SU-DHL-6 (cell line): ENCODE results near the gene TRIM17.

Source experiments
- H2AFZ ChIP-seq: fragments of 200-600 bp; sonication (generic); 2 replicates; pipeline ENCODE4 v1.6.1; 2014; ENCODE audit warnings: low read depth, mild to moderate bottlenecking, moderate library complexity, mixed read lengths, antibody characterized with exemption, low read length; ENCODE audit not compliant: severe bottlenecking
- H3F3A ChIP-seq: fragments of 200-600 bp; shearing (Covaris generic); 2 replicates; pipeline ENCODE4 v1.6.0; 2016; ENCODE audit warnings: antibody characterized with exemption, mild to moderate bottlenecking; ENCODE audit not compliant: insufficient read depth
- H3K27ac ChIP-seq: fragments of 200-600 bp; sonication (generic); 2 replicates; pipeline ENCODE4 v1.5.1; 2016; ENCODE audit warnings: low read depth, mild to moderate bottlenecking, low read length, moderate library complexity, mixed read lengths
- H3K27me3 ChIP-seq: fragments of 200-600 bp; sonication (generic), shearing (Covaris generic); 2 replicates; pipeline ENCODE4 v1.6.0; 2014; ENCODE audit warnings: mild to moderate bottlenecking, low read length
- H3K36me3 ChIP-seq: fragments of 200-600 bp; sonication (generic); 2 replicates; pipeline ENCODE4 v1.6.1; 2014; ENCODE audit warnings: mild to moderate bottlenecking, low read length, mixed read lengths
- H3K4me2 ChIP-seq: fragments of 300-600, 200-600 bp; shearing (Covaris generic), sonication (generic); 2 replicates; pipeline ENCODE4 v1.6.0; 2014; ENCODE audit warnings: low read length, low read depth, mild to moderate bottlenecking; ENCODE audit not compliant: poor library complexity, severe bottlenecking
- H3K4me3 ChIP-seq: fragments of 200-600 bp; sonication (generic); 2 replicates; pipeline ENCODE4 v1.5.1; 2014; ENCODE audit warnings: antibody characterized with exemption, low read length, mild to moderate bottlenecking, mixed read lengths; ENCODE audit not compliant: insufficient read depth, poor library complexity, severe bottlenecking
- H3K79me2 ChIP-seq: fragments of 200-600 bp; sonication (generic); 2 replicates; pipeline ENCODE4 v1.6.1; 2014; ENCODE audit warnings: mild to moderate bottlenecking, low read length, moderate library complexity; ENCODE audit not compliant: insufficient read depth
- H3K9ac ChIP-seq: fragments of 200-600 bp; sonication (generic); 2 replicates; pipeline ENCODE4 v1.7.0; 2014; ENCODE audit warnings: mild to moderate bottlenecking, low read length
- H3K9me2 ChIP-seq: fragments of 200-600 bp; sonication (generic); replicated peaks from 2 replicates; pipeline ENCODE4 v1.6.1; 2014; ENCODE audit warnings: low read length; ENCODE audit not compliant: insufficient read depth
- H3K9me3 ChIP-seq: fragments of 200-600 bp; sonication (generic); 2 replicates; pipeline ENCODE4 v1.6.1; 2014; ENCODE audit warnings: low read length, mixed read lengths; ENCODE audit not compliant: insufficient read depth
- H4K20me1 ChIP-seq: fragments of 200-600 bp; sonication (generic); 2 replicates; pipeline ENCODE4 v1.6.1; 2014; ENCODE audit warnings: low read depth, mild to moderate bottlenecking, antibody characterized with exemption, low read length, moderate library complexity, mixed read lengths
- EZH2phosphoT487 ChIP-seq: fragments of 200-600 bp; sonication (generic), shearing (Covaris generic); conservative IDR thresholded peaks from 2 replicates; pipeline ENCODE4 v1.6.1; 2018; ENCODE audit warnings: mild to moderate bottlenecking, antibody characterized with exemption, low read length, moderate library complexity, mixed read lengths
- TF ChIP-seq, protein P1 (sequence below): fragments of 200-600 bp; sonication (generic); IDR thresholded peaks from one replicate; pipeline ENCODE4 v1.5.1; 2017; ENCODE audit warnings: antibody characterized with exemption, mild to moderate bottlenecking, low read length, moderate library complexity; ENCODE audit not compliant: insufficient read depth, poor library complexity, severe bottlenecking

The TRIM17 gene

DNA sequence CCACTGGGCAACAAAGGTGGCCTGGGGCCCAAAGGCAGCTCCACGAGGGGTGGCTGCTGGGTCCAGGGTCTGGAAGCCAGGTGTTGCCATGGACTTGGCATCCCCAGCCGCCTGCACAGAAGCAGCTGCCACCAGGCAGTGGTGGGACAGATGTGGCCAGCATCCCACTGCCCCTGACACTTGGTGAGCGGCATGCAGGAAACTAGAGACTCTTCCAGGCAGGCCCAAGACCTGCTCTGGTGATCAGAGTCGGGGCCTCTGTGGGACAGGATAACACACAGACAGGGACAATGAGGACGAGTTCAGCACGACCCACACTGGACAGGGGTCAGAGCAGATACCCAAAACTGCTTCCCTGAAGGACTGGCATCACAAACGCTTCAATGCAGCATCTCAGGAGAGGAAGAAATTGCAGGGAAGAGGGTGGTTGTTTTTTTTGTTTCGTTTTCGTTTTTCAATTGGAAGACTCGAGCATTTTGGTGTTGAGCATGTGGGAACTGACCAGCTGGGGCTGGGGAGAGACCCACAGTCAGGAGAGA, 36.4 kb upstream of the TRIM17 start:
- no peaks in the 10 kb centered on the region for H3F3A ChIP-seq
- no peaks in the 10 kb centered on the region for H3K36me3 ChIP-seq
- no peak for TF ChIP-seq EZH2phosphoT487
- TF ChIP-seq, protein P1, sequence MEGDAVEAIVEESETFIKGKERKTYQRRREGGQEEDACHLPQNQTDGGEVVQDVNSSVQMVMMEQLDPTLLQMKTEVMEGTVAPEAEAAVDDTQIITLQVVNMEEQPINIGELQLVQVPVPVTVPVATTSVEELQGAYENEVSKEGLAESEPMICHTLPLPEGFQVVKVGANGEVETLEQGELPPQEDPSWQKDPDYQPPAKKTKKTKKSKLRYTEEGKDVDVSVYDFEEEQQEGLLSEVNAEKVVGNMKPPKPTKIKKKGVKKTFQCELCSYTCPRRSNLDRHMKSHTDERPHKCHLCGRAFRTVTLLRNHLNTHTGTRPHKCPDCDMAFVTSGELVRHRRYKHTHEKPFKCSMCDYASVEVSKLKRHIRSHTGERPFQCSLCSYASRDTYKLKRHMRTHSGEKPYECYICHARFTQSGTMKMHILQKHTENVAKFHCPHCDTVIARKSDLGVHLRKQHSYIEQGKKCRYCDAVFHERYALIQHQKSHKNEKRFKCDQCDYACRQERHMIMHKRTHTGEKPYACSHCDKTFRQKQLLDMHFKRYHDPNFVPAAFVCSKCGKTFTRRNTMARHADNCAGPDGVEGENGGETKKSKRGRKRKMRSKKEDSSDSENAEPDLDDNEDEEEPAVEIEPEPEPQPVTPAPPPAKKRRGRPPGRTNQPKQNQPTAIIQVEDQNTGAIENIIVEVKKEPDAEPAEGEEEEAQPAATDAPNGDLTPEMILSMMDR: no peak
- no peak overlapping the region for H3K4me3 ChIP-seq
- H4K20me1 ChIP-seq: no peaks in the 10 kb centered on the region
- H2AFZ ChIP-seq: no peak overlapping the region
- H3K9ac ChIP-seq: no peak overlapping the region
- no peaks in the 10 kb centered on the region for H3K79me2 ChIP-seq
- H3K9me3 ChIP-seq: no peaks in the 10 kb centered on the region
- no peaks in the 10 kb centered on the region for H3K27me3 ChIP-seq
- H3K4me2 ChIP-seq: no peak overlapping the region
- no peaks in the 10 kb centered on the region for H3K9me2 ChIP-seq
- no peak overlapping the region for H3K27ac ChIP-seq

DNA sequence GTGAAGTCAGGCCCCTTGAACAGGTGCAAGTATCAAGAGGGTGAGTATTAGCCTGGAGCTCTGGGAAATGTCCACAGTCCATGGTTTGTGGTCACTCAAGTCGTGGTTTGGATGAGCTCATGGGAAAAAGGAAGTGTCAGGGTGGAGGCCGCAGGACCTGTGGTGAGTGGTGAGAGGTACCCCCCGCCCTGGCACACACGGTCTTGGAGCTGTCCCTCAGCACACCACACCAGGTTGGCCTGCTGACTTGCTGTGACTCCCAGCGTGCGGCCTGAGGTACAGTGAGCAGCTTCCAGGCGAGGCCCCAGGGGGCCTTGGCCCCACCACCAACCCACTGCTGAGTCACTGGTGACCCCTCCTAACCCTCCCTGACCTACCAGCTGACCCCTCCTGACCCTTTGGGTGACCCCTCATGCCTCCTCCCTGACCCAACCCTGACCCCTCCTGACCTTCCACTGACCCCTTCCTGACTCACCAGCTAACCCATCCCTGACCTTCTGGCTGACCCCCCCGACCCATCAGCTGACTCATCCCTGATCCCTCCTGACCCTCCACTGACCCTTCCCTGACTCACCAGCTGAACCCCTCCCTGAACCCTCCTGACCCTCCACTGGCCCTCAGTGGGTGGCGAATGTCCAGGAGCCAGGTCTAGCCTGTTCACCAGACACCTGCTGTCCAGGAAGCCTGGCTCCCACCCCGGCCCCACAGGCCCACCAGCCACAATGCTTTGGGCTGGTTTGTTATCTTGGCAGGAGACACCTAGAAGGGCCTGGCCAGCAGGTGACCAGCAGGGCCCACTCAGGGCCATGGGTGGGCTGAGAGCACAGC, 35.7 kb upstream of the TRIM17 start:
- Histone ChIP-seq H3K4me2 (no peak overlapping the region), H3K27ac (no peak overlapping the region), H3F3A (no peaks in the 10 kb centered on the region), H3K27me3 (no peaks in the 10 kb centered on the region), H3K9me3 (no peaks in the 10 kb centered on the region), H4K20me1 (no peaks in the 10 kb centered on the region), H3K9ac (no peak overlapping the region), H3K79me2 (no peaks in the 10 kb centered on the region), H3K9me2 (no peaks in the 10 kb centered on the region), H3K36me3 (no peaks in the 10 kb centered on the region), H3K4me3 (no peak overlapping the region), H2AFZ (no peak overlapping the region)
- no peak for TF ChIP-seq EZH2phosphoT487
- TF ChIP-seq, protein P1: no peak

DNA sequence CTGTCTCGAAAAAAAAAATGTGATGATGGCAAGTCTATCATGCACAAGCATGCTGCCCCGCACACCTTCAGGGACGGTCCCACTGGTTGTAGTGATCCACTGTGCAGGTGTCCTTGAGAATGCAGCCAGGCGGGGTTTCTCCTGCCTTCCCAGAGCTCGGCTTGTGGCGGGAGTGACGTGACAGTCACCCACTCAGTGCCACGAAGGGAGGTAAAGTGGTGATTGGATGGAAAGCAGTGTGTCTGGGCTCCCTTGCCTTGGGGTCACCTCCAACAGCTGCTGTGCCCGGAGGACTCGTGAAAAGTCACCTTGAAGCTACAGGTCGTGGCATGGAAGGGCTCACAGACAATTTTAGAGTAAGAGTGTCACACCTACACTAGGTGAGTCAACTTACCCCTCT, 33.5 kb upstream of the TRIM17 start:
- TF ChIP-seq, protein P1: no peak
- no peak for TF ChIP-seq EZH2phosphoT487
- H3K27ac ChIP-seq: no peak overlapping the region
- no peaks in the 10 kb centered on the region for H3K79me2 ChIP-seq
- H3K27me3 ChIP-seq: no peaks in the 10 kb centered on the region
- H3K9me2 ChIP-seq: no peaks in the 10 kb centered on the region
- no peak overlapping the region for H2AFZ ChIP-seq
- no peaks in the 10 kb centered on the region for H3F3A ChIP-seq
- no peak overlapping the region for H3K4me3 ChIP-seq
- no peaks in the 10 kb centered on the region for H3K9me3 ChIP-seq
- H4K20me1 ChIP-seq: no peaks in the 10 kb centered on the region
- no peak overlapping the region for H3K4me2 ChIP-seq
- no peaks in the 10 kb centered on the region for H3K36me3 ChIP-seq
- H3K9ac ChIP-seq: no peak overlapping the region
